ENCODE measurements around the gene ABCF2. TPM values are rescaled to one million over a fixed set of nuclear protein-coding genes. Genes with fewer than 3 reads are reported as not detected.

ABCF2 gene
- total and polyA plus RNA-seq, 10 of the 15 experiments (the other 5 are each of a cell fraction or from before 2014, with no cell fraction given): 29.3 to 76.3 (median 57.1) TPM

DNA sequence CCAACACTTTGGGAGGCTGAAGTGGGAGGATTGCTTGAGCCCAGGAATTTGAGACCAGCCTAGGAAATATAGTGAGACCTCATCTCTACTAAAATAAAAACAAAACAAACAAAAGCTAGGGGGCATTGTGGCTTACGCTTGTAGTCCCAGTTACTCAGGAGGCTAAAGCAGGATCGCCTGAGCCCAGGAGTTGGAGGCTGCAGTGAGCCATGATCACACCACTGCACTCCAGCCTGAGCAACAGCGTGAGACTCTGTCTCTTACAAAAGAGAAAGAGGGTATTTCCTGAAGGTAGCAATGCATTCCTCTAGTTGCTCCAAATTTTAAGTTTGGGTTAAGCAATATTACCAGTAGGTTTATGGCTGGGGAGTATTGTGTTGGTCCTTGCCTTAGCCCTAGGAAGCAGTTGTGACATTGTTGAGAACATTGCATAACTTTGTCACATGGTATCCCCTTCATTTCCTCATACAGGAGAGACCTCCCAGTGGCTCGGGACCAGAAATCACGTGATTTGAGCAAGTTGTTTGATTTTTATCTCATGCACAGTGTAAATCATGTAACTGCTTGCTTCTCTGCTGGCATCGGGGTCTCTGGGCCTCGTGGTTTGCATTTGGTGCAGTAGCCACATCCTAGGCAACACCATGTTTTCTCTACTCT is 44.8 kb upstream of the ABCF2 start:
- intact Hi-C loops (cut with micrococcal nuclease; ENCODE audit: unreplicated experiment) (no loop called here), in situ Hi-C loops (cut with MboI) (no loop called here)
- TF ChIP-seq, protein P1, sequence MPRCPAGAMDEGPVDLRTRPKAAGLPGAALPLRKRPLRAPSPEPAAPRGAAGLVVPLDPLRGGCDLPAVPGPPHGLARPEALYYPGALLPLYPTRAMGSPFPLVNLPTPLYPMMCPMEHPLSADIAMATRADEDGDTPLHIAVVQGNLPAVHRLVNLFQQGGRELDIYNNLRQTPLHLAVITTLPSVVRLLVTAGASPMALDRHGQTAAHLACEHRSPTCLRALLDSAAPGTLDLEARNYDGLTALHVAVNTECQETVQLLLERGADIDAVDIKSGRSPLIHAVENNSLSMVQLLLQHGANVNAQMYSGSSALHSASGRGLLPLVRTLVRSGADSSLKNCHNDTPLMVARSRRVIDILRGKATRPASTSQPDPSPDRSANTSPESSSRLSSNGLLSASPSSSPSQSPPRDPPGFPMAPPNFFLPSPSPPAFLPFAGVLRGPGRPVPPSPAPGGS (IDR thresholded peaks at IDR 0.05; ENCODE audit: borderline replicate concordance, insufficient read depth, low read depth, low read length, poor library complexity, severe bottlenecking): no peak
- TF ChIP-seq FOXM1 (IDR thresholded peaks at IDR 0.05; ENCODE audit: low read depth, low read length): no peak
- TF ChIP-seq, protein P2, sequence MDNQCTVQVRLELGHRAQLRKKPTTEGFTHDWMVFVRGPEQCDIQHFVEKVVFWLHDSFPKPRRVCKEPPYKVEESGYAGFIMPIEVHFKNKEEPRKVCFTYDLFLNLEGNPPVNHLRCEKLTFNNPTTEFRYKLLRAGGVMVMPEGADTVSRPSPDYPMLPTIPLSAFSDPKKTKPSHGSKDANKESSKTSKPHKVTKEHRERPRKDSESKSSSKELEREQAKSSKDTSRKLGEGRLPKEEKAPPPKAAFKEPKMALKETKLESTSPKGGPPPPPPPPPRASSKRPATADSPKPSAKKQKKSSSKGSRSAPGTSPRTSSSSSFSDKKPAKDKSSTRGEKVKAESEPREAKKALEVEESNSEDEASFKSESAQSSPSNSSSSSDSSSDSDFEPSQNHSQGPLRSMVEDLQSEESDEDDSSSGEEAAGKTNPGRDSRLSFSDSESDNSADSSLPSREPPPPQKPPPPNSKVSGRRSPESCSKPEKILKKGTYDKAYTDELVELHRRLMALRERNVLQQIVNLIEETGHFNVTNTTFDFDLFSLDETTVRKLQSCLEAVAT (IDR thresholded peaks at IDR 0.05): no peak
- no peak for TF ChIP-seq RB1 (IDR thresholded peaks at IDR 0.05; ENCODE audit: borderline replicate concordance)
- no peak for TF ChIP-seq WRNIP1 (IDR thresholded peaks at IDR 0.05; ENCODE audit: borderline replicate concordance, low read depth, low read length)
- TF ChIP-seq, protein P3, sequence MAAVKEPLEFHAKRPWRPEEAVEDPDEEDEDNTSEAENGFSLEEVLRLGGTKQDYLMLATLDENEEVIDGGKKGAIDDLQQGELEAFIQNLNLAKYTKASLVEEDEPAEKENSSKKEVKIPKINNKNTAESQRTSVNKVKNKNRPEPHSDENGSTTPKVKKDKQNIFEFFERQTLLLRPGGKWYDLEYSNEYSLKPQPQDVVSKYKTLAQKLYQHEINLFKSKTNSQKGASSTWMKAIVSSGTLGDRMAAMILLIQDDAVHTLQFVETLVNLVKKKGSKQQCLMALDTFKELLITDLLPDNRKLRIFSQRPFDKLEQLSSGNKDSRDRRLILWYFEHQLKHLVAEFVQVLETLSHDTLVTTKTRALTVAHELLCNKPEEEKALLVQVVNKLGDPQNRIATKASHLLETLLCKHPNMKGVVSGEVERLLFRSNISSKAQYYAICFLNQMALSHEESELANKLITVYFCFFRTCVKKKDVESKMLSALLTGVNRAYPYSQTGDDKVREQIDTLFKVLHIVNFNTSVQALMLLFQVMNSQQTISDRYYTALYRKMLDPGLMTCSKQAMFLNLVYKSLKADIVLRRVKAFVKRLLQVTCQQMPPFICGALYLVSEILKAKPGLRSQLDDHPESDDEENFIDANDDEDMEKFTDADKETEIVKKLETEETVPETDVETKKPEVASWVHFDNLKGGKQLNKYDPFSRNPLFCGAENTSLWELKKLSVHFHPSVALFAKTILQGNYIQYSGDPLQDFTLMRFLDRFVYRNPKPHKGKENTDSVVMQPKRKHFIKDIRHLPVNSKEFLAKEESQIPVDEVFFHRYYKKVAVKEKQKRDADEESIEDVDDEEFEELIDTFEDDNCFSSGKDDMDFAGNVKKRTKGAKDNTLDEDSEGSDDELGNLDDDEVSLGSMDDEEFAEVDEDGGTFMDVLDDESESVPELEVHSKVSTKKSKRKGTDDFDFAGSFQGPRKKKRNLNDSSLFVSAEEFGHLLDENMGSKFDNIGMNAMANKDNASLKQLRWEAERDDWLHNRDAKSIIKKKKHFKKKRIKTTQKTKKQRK (IDR thresholded peaks at IDR 0.05; ENCODE audit: low read depth, low read length): no peak
- TF ChIP-seq EGR1 (IDR thresholded peaks at IDR 0.05; ENCODE audit: borderline replicate concordance in 1 of 2, low read depth in 2 of 2, low read length in 2 of 2): no peak
- no peak for TF ChIP-seq ZSCAN29 (IDR thresholded peaks at IDR 0.05)
- TF ChIP-seq, protein P4, sequence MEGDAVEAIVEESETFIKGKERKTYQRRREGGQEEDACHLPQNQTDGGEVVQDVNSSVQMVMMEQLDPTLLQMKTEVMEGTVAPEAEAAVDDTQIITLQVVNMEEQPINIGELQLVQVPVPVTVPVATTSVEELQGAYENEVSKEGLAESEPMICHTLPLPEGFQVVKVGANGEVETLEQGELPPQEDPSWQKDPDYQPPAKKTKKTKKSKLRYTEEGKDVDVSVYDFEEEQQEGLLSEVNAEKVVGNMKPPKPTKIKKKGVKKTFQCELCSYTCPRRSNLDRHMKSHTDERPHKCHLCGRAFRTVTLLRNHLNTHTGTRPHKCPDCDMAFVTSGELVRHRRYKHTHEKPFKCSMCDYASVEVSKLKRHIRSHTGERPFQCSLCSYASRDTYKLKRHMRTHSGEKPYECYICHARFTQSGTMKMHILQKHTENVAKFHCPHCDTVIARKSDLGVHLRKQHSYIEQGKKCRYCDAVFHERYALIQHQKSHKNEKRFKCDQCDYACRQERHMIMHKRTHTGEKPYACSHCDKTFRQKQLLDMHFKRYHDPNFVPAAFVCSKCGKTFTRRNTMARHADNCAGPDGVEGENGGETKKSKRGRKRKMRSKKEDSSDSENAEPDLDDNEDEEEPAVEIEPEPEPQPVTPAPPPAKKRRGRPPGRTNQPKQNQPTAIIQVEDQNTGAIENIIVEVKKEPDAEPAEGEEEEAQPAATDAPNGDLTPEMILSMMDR (IDR thresholded peaks at IDR 0.05 in 2 of 3, conservative IDR thresholded peaks at IDR 0.05 in 1 of 3; ENCODE audit: control insufficient read depth in 2 of 3, extremely low read depth in 1 of 3, insufficient read depth in 1 of 3, low read depth in 3 of 3, low read length in 3 of 3): no peak
- TF ChIP-seq SMARCA5 (IDR thresholded peaks at IDR 0.05): no peak
- no peak for TF ChIP-seq POLR2AphosphoS2 (IDR thresholded peaks at IDR 0.05; ENCODE audit: low read depth, low read length)
- WGBS (ENCODE audit: insufficient coverage, insufficient replicate concordance, low lambda C conversion rate, missing lambda C conversion rate): 19% methylated on average over 7 of the region's 7 CpGs
- Histone ChIP-seq H3K9ac (ENCODE audit: control insufficient read depth, insufficient read depth, low read length) (no peak overlapping the region), H3K79me2 (ENCODE audit: control insufficient read depth, insufficient read depth, low read length) (no peaks in the 10 kb centered on the region), H2AFZ (ENCODE audit: control insufficient read depth, low read depth, low read length) (no peak overlapping the region), H3K4me1 (ENCODE audit: control insufficient read depth, insufficient read depth, low read length) (no peaks in the 10 kb centered on the region), H3K4me2 (ENCODE audit: control insufficient read depth, insufficient read depth) (no peak overlapping the region), H3K4me3 (no peak overlapping the region), H3K9me3 (replicated peaks; ENCODE audit: control insufficient read depth, insufficient read depth, low read length) (no peaks in the 10 kb centered on the region), H3K27ac (ENCODE audit: control insufficient read depth, insufficient read depth) (no peak overlapping the region), H4K20me1 (ENCODE audit: control insufficient read depth, insufficient read depth) (peaks cover 4% of the 10 kb centered on the region; the same call in 1 of the 2 replicates), H3K27me3 (replicated peaks in 1 of 2; ENCODE audit: control insufficient read depth in 2 of 2, insufficient read depth in 2 of 2, low read length in 1 of 2) (peaks cover 0 to 1% of the 10 kb centered on the region in 2 experiments; a peak in 2 of 4 replicates), H3K36me3 (ENCODE audit: control insufficient read depth in 2 of 2, insufficient read depth in 2 of 2, low read length in 1 of 2) (no peaks in the 10 kb centered on the region)
- ChIA-PET RAD21 (ENCODE audit: unreplicated experiment) (no interaction called here), POLR2A (no interaction called here), SMC1A (ENCODE audit: uncharacterized antibody, unreplicated experiment) (no interaction called here), CTCF (interaction anchor here (0.6 kb wide), 1 partner anchor 1694 kb away, joined by 3 read pairs; no protein-coding TSS in a partner anchor)
- ATAC-seq: no peak
- no peak for FAIRE-seq
- no peak for DNase-seq (ENCODE audit: low read depth, low spot score)
- no TSS peak for BruUV-seq (replicated peaks)
